KOPT-K1 (cell line): Measurements from ENCODE around the gene RSPRY1.

Experiments used
- H3K27ac ChIP-seq: fragments of 200-600 bp; sonication (generic); 2 replicates; pipeline ENCODE4 v1.5.1; 2016; ENCODE audit warnings: antibody characterized with exemption, mild to moderate bottlenecking, low read depth, low read length; ENCODE audit not compliant: poor library complexity, severe bottlenecking
- H3K36me3 ChIP-seq: fragments of 200-600 bp; sonication (generic); 2 replicates; pipeline ENCODE4 v1.5.1; 2017; ENCODE audit warnings: antibody characterized with exemption, mild to moderate bottlenecking, low read length, moderate library complexity; ENCODE audit not compliant: insufficient read depth
- H3K9me3 ChIP-seq: fragments of 200-600 bp; sonication (generic); 2 replicates; pipeline ENCODE4 v1.5.1; 2017; ENCODE audit warnings: antibody characterized with exemption, low read length, mild to moderate bottlenecking; ENCODE audit not compliant: insufficient read depth, poor library complexity, severe bottlenecking

The RSPRY1 gene

GRCh38 chr16:57238682-57239081 is 52.6 kb downstream of the RSPRY1 start:
- Histone ChIP-seq H3K36me3 (peaks cover 66% of the 10 kb centered on the region), H3K27ac (no peak overlapping the region), H3K9me3 (no peaks in the 10 kb centered on the region)

GRCh38 chr16:57239107-57239506 is 53.0 kb downstream of the RSPRY1 start:
- no peak overlapping the region for H3K27ac ChIP-seq
- H3K9me3 ChIP-seq, result no peaks in the 10 kb centered on the region
- peaks cover 62% of the 10 kb centered on the region for H3K36me3 ChIP-seq

GRCh38 chr16:57240851-57241250 is 54.7 kb downstream of the RSPRY1 start:
- H3K27ac ChIP-seq, result no peak overlapping the region
- no peaks in the 10 kb centered on the region for H3K9me3 ChIP-seq
- peaks cover 44% of the 10 kb centered on the region for H3K36me3 ChIP-seq

GRCh38 chr16:57242650-57243049 is 56.5 kb downstream of the RSPRY1 start:
- Histone ChIP-seq H3K9me3 (no peaks in the 10 kb centered on the region), H3K27ac (no peak overlapping the region), H3K36me3 (peaks cover 39% of the 10 kb centered on the region)

GRCh38 chr16:57244463-57244766 is 58.3 kb downstream of the RSPRY1 start:
- no peaks in the 10 kb centered on the region for H3K9me3 ChIP-seq

GRCh38 chr16:57244767-57245471 is 58.8 kb downstream of the RSPRY1 start, which contains the start of gene ARL2BP:
Gene ARL2BP, plus strand, starts transcription at chr16:57245259. Its CDS starts 109 bp downstream, at chr16:57245368.
- H3K36me3 ChIP-seq, result peaks cover 39% of the 10 kb centered on the region
- no peaks in the 10 kb centered on the region for H3K9me3 ChIP-seq
- peak within 1 kb of the TSS; percentile 67 for H3K27ac ChIP-seq

More at GRCh38 chr16:57244463-57244766, 58.3 kb downstream of the RSPRY1 start:
- H3K36me3 ChIP-seq, result peaks cover 39% of the 10 kb centered on the region
- H3K27ac ChIP-seq, result peak overlapping the region; percentile 67

- Histone ChIP-seq H3K36me3 (peaks cover 39% of the 10 kb centered on the region), H3K9me3 (no peaks in the 10 kb centered on the region), H3K27ac (peak overlapping the region; percentile 67)
Observed at GRCh38 chr16:57245472-57246113, 59.5 kb downstream of the RSPRY1 start.

GRCh38 chr16:57251352-57251751 is 65.2 kb downstream of the RSPRY1 start:
- Histone ChIP-seq H3K36me3 (peaks cover 74% of the 10 kb centered on the region), H3K9me3 (peaks cover 9% of the 10 kb centered on the region), H3K27ac (no peak overlapping the region)

GRCh38 chr16:57252148-57252721 is 66.1 kb downstream of the RSPRY1 start:
- H3K27ac ChIP-seq, result no peak overlapping the region
- H3K9me3 ChIP-seq, result peaks cover 9% of the 10 kb centered on the region
- H3K36me3 ChIP-seq, result peaks cover 67% of the 10 kb centered on the region

GRCh38 chr16:57253466-57253865 is 67.3 kb downstream of the RSPRY1 start:
- no peak overlapping the region for H3K27ac ChIP-seq
- H3K36me3 ChIP-seq, result peaks cover 55% of the 10 kb centered on the region
- peaks cover 9% of the 10 kb centered on the region for H3K9me3 ChIP-seq

- peaks cover 32% of the 10 kb centered on the region for H3K36me3 ChIP-seq
- peaks cover 9% of the 10 kb centered on the region for H3K9me3 ChIP-seq
- H3K27ac ChIP-seq, result peak overlapping the region; percentile 58
Observed at GRCh38 chr16:57255686-57256415, 69.7 kb downstream of the RSPRY1 start.

- Histone ChIP-seq H3K36me3 (peaks cover 22% of the 10 kb centered on the region), H3K27ac (peak overlapping the region; percentile 58), H3K9me3 (peaks cover 9% of the 10 kb centered on the region)
Observed at GRCh38 chr16:57256601-57257395, 70.7 kb downstream of the RSPRY1 start.

GRCh38 chr16:57257455-57258070 is 71.4 kb downstream of the RSPRY1 start:
- Histone ChIP-seq H3K27ac (peak overlapping the region; percentile 58), H3K36me3 (peaks cover 15% of the 10 kb centered on the region), H3K9me3 (peaks cover 1% of the 10 kb centered on the region)

GRCh38 chr16:57258226-57258909 is 72.2 kb downstream of the RSPRY1 start:
- no peak overlapping the region for H3K27ac ChIP-seq
- peaks cover 7% of the 10 kb centered on the region for H3K36me3 ChIP-seq

More at GRCh38 chr16:57258226-57258909, 72.2 kb downstream of the RSPRY1 start:
- no peaks in the 10 kb centered on the region for H3K9me3 ChIP-seq
